ENCODE results near the gene PRDM5.
"Not testable (repeated sequence)": the region's sequence is repeated elsewhere in the genome, so short reads cannot be mapped to it uniquely, and the experiment has no call there.

PRDM5 gene

GRCh38 chr4:120691536-120691935 is 231.0 kb downstream of the PRDM5 start:
- no peak for FAIRE-seq

- no peak for FAIRE-seq
Measured at GRCh38 chr4:120691106-120691505, 231.4 kb downstream of the PRDM5 start.

GRCh38 chr4:120688791-120689190 is 233.7 kb downstream of the PRDM5 start:
- FAIRE-seq, result no peak

- FAIRE-seq, result no peak
Measured at GRCh38 chr4:120685756-120686278, 236.7 kb downstream of the PRDM5 start.

GRCh38 chr4:120683897-120684540 is 238.5 kb downstream of the PRDM5 start:
- no peak for FAIRE-seq

- FAIRE-seq, result no peak
Measured at GRCh38 chr4:120682981-120683380, 239.5 kb downstream of the PRDM5 start.

GRCh38 chr4:120680647-120681228 is 241.8 kb downstream of the PRDM5 start:
- FAIRE-seq, result no peak

GRCh38 chr4:120673696-120674095 is 248.8 kb downstream of the PRDM5 start:
- FAIRE-seq, result no peak

- FAIRE-seq, result no peak
Measured at GRCh38 chr4:120672558-120673147, 249.9 kb downstream of the PRDM5 start.

GRCh38 chr4:120672076-120672475 is 250.4 kb downstream of the PRDM5 start:
- no peak for FAIRE-seq

- no peak for FAIRE-seq
Measured at GRCh38 chr4:120671538-120671937, 251.0 kb downstream of the PRDM5 start.

- no peak for FAIRE-seq
Measured at GRCh38 chr4:120667102-120667501, 255.4 kb downstream of the PRDM5 start.

GRCh38 chr4:120664851-120665250 is 257.7 kb downstream of the PRDM5 start:
- FAIRE-seq, result no peak

- FAIRE-seq, result no peak
Measured at GRCh38 chr4:120659616-120660170, 262.8 kb downstream of the PRDM5 start.

- no peak for FAIRE-seq
Measured at GRCh38 chr4:120658772-120659171, 263.8 kb downstream of the PRDM5 start.

GRCh38 chr4:120653804-120654573 is 268.5 kb downstream of the PRDM5 start:
- FAIRE-seq, result no peak

GRCh38 chr4:120648336-120648735 is 274.2 kb downstream of the PRDM5 start:
- not testable (repeated sequence) for FAIRE-seq
